SW 1271 (cell line): ENCODE measurements around the gene MRPL14.

Source experiments
- DNase-seq, 2 experiments: peaks; one replicate each; lab custom pipeline; 2025; lab: John Stamatoyannopoulos, UW

Gene MRPL14

DNA sequence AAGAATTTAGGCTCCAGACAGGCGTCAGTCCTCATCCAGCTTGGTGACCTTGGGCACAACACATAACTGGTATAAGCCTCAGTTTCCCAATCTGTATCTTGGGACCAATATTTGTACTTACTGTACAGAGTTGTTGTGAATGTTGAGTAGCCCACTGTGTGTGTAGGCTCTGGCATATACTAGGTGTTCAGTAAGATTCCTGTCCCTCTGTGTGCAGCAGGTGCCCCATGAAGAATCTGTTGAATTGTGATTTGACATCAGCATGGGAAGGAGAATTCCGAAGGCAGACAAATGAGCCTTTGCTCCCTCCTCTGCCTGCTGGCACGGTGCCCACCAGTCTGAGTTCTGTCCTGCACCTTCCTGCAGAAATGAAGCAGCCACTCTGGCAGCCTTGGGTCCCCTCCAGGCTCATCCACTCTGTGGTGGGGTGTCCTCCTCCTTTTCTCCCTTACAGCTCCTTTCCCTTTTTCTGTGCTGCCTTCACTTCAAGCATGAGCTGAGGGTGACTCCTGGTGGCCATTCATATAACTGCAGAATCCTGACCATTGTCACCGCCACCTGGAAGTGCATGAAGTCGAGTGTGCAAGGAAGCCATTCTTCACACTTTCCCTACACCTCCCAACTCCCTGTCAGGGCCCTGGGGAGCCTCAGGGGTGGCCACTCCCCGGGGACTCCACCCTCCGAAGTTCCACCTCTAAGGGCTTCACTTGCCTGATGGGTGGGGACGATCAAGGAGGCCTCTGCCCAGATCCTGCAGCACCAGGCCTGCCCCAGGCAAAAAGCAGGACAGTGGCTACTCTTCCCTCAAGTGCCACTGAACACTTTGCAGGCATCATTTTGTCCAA is 48.2 kb downstream of the MRPL14 start:
- DNase-seq = no peak

DNA sequence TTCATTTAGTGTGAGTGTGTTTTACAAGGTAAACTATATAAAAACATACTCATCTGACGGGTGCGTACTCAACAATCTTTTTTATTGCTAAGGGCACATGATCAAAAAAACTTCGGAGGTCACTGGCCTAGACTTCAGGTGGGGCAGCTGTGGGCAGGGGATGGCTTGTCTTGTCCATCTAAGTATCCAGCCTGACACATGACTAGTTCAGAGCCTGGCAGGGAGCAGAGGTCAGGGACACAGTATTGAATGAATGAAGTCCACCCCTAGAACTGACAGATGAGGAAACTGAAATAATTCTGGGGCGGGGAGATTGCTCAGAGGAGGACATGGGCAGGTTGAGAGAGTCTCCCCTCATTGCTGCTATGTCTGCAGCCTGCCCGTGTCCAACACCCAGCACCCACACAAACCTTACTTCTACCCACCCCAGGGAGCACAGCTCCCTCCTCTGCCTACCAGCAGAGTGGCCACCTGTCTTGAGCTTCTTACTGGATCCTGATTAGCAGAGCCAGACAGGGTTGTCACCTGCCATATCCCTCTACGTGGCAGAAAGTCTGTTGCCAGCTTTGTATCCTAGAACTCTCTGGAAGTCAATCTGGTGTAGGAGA is 48.9 kb downstream of the MRPL14 start:
- DNase-seq = no peak

DNA sequence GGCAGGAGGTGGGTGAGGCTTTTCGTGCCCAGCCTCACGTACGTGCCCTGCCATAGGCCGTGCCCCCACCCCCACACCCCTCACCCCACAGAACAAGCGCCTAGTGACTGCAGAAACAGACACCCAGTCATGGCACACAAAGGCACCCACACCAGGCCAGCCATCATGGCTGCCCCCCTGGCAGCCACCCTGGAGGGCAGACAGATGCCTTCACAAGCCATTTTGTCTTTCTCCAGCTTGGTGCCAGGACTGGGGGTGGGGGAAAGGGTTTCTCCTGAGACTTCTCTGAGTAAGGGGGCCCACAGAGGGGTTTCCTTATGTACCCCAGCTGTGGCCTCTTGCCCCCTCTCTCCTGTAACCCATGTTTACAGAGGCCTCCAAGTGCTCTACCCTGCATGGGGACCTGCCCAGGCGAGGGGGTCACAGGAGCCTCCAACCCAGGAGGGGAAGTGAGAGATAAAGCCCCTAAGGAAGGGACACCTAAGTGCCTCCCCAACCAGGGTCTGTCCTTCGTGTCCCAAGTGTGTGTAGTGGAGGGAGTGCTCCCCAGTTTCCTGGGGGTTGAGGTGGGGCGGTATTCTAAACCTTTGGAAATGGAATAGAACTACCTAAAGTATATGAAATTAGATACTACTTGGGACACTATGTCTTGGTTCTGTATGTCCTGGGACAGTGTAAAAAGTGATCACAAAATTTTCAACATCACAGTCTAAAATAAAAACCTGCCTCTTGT is 49.9 kb downstream of the MRPL14 start:
- no peak for DNase-seq

DNA sequence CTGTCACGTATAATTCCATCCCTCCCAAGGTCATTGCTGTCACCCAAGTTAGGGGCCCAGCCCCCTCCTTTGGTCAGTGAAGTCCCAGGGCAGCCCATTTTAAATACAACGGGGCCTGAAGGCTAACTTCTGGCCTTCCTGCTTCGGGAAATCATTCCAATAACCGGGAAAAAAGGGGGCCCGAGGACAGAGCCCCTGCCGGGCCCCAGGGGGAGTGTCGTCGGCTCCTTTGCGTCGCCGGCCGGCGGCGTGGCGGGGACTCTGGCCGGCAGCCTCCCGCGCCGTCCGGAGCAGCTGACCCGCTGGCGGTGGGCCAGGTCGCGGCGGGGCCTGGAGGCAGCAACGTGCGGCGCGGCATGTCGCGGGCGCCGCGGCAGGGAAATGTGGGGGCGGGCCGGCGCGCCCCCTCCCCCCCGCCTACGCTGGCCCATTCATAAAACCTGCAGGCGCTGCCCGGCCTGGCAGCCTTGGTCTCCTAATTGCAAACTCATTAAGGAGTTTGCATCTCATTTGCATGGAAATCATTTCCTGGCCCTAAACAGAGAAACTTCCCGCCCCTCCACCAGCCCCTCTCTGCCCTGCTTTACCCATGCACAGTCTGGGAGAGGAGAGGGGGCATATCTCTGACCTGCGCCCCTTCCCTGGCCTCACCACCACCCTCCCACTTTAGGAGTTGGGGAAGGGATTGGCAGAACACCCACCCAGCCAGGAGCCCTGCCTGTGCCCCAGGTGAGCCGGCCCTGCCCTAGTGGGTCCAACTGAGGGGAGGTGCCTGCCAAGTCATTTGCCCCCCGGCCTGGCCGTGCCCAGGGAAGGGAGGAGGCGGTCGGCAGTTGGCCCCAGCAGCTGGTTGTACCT is 50.7 kb downstream of the MRPL14 start:
- DNase-seq = no peak

DNA sequence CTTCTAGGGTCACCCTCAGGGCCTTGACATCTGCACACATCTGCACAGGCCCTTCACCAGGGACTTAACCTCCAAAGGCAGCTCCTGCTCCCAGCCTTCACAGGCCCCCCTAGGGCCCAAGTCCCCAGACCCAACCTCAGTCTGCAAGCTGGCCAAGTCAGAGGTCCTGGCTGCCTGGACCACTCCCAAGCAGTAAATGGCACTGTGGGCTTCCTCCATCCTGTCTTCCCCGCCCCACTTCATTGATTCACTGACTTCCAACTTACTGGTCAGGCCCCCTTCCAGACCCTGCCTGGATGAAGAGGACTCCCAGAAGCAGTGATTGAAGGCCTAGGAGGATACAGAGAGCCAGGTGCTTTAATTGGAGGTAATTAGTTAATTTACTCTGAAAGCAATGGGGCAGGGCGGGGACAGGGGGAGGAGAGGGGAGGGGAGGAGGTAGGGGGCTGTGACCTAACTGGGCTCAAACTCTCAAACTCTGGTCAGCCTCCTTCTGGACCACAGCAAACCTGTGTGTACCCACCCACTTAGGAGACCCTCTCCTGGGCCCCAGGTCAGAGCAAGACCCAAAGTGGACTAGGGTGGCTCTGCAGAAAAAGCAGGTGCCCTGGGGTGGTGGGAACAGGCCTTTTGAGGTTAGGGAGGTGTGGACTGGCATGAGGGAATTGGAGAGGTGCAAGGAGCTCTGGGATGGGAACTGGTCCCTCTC is 51.5 kb downstream of the MRPL14 start:
- DNase-seq = no peak

DNA sequence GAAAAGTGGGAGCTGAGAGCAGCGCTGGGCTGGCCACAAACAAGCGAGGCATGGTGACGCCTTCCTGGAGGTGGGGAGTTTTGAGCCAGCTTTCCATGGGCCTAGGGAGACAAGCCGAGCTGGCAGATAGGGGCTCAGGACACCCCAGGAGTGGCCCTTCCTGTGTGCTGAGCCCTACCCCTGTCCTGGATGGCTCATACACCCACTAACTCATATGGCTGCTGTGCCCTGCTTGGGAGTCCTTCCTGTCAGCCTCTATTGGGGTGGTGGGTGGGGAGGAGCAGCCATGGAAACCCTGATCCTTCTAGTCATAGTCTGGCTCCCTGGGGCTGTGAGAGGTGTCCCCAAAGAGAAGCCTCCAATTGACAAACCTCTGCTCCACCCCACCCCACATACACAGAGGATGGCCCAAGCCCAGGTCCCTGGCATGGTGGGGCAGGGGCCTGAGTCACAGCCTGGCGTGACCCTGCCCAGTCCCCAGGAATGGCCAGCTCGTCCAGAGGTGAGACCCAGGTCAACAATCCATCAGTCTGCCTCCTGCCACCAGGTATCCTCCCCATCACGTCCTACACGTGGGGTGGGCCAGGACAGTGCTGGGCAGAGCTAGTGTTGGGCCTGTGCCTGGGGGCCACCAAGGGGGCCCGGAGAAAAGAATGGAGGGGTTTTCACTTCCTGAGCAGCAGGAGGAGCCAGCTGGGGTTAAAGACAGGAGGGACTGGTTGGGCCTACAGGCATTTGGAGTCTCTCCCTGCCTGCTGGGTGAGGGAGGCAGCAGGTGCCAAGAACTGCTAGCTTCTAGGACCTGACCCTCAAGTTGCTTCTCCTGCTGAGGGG is 52.2 kb downstream of the MRPL14 start:
- DNase-seq = no peak

DNA sequence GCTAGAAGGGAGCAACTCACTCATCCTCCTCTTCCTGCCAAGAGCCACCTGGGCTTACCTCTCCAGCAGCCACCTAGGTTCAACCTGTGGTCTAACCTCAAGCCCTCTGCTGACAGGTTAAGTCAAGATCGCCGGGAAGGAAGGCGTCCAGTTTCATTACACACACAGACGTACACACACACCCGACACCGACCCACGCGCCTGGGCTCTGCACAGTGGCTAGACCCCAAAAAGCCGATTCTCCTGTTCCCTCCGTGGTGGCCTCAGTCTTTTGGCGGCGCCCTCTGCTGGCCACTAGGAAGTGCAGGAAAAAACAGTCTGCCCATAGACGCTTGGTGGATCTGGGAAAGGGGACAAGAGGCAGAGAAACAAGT is 52.8 kb downstream of the MRPL14 start:
- no peak for DNase-seq

DNA sequence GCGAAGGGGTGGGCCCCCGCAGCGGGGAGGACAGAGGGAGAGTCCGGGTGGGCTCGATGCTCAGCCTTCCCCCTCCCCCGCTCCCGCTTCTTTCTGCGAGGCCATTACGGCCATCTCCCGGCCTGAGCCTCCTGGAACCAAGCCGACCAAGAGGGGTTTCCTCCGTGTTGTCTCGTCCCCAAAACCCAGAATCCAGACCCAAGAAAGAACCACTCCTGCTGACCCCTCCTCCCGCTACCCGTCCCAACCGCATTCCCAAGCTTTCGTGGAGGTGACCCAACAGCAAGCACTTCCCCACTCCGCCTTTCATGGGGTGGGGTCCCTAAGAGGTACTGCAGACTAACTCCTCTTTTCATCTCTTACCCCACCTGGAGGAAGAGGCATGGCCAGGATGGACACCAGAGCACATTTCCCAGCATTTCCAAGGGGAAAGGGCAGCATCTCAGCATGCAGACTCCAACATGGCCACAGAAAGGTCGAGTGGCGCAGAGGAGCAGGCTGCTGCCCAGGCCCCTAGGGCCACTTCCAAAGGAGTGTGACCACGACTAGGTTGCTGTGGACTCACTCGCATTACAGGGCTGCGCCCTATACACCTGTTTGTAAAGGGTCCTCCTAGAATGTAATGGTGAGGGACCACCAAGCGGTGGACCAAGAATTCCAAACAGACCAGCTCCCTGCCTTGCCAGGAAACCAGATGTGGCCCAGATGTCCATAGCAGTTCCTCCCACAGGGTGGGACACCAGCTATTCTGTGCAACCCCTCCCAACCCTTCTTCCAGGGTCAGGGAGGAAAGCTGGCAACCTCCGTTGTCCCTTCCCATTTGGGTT is 53.4 kb downstream of the MRPL14 start:
- no peak for DNase-seq

DNA sequence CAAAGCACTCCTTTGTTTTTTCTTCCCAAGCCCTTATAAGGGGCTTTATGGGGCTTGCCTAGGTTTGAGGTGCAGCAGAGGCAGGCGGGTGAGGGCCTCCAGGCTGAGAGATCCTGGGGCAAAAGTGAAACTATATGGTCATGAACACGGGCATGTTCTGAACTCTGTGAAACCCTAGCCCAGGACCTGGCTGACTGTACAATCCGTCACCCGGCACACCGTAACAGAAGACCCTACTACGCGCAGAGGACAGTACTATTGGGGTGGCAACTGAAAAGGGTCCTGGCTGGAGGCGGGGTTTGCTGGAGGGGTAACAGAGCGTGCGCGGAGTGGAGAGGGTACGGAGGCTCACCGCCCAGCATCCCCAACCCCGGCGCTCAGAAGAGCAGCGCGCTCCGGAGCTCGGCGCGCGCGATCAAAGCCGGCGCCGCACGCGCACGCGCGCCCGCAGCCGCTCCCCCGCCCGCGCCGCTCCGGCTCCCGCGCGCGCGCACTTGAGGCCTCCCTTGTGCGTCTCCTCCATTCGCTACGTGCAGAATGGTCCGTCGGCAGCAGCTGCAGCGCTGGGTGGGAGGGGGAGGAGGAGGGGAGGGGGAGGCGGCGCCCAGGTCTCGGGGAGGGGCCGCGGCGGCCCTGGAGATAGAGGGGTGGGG is 54.2 kb downstream of the MRPL14 start:
- no peak for DNase-seq

DNA sequence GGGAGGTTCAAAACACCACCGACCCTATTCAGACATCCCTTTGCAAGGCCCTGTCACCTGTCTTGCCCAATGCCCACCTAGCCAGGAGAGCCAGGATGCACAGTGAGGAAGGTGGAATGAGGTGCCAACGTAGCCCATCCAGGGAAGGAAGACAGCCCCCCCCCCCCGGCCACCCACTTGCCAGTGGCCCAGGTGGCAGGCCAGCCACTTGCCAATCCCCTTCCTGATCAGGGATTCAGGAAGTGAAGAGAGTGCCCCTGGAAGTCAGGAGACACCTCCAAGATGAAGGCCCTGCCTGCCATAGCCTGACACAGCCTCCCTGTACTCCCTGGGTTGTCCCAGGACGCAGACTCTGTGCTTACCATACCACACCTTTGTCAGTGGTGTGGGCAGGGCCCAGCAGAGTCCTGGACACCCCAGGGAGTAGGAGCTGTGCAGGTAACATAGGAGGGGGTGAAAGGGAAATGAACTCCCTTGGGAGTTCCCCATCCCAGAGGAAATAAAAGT is 54.7 kb downstream of the MRPL14 start:
- DNase-seq = no peak

DNA sequence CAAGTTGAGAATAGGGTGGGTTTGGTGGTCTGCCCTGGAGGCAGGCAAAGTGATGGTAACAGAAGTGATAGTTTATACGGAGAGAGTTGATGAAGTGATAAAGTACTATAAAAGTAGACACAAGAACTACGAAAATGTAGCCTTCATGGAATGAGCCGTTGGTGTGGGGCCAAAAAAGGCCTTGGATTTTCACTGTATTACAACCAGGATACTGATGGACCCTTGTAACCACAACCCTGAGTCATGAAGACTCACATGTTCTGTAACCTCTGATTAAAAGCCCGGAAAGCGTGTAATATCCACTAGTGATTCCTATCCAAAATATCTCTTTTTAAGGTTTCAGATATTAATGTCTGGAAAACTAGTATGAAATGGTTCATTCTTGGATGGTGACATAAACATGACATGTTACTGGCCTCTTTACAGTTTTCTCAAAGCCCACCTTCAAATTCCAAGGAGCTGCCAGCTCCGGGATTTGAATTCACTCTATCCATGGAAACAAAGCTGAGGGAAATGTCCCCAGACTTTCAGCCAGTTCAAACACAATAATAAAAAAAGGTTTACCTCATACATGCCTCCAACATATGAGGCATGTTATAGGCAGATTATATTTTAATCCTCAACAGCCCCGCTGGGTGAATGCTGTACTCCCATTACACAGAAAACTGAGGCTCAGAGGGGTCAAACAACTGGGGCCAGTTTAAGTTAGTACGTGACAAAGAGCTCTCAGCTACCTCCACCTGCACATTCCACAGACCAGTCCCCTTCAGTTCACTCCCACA is 55.4 kb downstream of the MRPL14 start:
- no peak for DNase-seq

DNA sequence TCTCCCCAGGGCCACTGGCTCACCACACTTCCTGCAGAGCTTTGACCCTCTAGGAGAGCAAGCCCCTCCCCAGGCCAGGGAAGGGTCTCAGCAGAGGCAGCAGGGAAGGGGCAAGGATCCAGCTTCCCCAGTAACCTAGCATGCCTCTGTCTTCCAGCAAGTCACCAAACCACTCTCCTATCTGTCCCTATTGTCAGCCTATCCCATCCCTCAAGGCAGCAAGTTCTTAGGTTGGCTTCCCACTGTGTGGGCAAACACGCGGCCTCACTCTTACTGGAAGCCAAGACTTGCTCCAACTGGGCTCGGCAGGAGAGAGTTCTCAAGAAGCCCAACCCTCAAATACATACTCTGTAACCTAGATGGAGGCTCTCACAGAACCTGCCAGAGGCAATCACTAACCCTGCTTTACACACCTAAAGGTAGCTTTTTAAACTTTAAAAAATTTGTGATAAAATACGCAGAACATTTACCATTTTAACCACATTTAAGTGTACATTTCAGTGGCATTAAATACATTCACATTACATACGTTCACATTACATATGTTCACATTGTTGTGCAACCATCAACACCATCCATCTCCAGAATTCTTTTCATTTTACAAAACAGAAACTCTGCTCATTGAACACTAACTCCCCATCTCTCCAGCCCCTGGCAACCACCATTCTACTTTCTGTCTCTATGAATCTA is 58.5 kb downstream of the MRPL14 start:
- DNase-seq = no peak

DNA sequence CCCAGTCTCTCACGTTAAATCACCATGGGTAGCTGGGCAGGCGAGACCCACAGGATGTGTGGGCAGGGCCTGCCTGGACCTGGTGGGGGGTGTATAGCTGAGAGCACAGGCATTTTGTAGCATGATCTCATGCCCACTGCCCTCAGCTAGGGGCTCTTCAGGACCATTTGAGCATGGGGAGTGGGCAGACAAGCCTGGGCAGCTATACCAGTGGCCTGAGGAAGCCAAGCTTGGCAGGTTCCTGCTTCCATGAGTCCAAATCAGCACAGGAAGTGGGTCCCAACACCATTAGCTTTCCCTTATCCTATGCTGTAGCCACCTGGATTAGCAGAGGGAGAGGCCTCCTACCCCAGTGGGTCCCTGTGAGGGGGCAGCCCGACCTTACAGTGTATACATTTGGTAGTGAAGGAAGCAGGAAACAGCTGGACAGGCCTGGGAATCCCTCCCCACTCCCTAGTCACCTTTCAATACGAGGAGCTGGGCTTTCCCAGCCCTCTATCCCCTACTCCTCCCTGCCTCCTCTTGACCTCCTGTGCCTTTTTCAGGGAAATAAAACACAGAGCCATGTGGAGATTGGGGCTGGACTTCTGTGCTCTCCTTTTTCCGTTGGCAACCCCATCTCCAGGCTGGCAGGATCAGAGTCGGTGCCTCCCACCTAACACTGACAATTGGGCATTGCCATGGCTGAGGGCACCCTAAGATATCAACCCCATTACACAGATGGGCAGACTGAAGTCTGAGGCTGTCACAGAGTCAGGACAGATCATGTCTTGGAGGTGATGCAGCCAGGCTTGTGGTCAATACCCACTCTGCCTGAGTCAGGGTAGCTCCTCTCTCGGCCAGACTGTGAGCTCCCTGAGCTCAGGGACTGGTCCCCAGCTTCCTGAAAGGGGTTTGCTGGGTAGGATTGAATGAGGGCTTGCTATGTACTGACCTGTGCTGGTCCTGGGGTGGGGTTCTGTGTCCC is 59.8 kb downstream of the MRPL14 start:
- DNase-seq = no peak

DNA sequence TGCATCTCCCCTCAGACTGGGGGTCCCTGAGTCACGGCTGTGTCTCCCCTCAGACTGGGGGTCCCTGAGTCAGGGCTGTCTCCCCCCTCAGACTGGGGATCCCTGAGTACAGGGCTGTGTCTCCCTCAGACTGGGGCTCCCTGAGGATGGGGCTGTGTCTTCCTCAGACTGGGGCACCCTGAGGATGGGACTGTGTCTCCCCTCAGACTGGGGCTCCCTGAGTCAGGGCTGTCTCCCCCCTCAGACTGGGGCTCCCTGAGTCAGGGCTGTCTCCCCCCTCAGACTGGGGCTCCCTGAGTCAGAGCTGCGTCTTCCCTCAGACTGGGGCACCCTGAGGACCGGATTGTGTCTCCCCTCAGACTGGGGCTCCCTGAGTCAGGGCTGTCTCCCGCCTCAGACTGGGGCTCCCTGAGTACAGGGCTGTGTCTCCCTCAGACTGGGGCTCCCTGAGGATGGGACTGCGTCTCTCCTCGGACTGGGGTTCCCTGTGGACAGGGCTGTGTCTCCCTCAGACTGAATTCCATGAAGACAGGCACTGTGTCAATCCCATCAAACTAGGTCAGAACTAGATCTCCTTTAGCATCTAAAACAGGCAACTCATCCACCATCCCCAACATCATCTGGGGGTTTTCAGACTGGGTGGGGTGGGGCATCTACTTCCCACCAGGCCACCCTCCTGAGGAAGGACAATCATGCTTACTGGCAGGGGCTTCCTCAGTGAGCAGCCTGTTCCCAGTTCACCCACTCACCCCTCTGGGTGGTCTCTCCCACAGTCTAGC is 60.7 kb downstream of the MRPL14 start:
- no peak for DNase-seq

DNA sequence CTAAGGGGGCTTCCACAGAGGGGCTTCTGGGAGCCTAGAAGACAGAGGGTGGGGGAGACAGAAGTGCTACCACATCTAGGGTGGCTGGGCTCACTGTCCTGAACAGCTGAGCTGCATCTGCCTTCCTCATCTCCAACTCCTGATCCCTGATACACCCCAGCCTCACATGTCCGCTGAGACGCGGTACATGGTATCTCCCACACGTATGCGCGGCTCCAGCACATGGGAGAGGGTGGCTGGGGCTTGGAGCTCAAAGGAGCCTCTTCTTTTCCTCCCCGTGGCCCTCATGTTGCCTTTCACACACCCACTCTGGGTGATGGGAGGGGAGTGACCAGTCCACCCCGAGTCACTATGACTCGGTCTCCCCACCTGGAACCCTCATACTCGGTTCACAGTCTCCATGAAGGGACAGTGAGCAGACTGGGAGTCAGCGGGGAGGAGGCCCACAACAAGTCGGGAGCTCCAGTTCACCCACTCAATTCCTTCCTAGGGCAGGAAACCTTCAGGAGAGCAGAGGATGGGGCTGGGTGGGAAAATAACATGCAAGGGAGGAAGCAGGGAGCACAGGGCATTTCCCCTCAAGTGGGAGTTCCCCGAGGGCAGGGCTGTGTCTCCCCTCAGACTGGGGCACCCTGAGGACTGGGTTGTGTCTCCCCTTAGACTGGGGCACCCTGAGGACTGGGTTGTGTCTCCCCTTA is 61.7 kb downstream of the MRPL14 start:
- DNase-seq = no peak
